ENCODE measurements around the gene FAM168B. TPM values are rescaled to one million over a fixed set of nuclear protein-coding genes. Genes with fewer than 3 reads are reported as not detected.

The FAM168B gene
- total and polyA plus RNA-seq, 4 donors: 31.3 to 86.7 (median 58.1) TPM

DNA sequence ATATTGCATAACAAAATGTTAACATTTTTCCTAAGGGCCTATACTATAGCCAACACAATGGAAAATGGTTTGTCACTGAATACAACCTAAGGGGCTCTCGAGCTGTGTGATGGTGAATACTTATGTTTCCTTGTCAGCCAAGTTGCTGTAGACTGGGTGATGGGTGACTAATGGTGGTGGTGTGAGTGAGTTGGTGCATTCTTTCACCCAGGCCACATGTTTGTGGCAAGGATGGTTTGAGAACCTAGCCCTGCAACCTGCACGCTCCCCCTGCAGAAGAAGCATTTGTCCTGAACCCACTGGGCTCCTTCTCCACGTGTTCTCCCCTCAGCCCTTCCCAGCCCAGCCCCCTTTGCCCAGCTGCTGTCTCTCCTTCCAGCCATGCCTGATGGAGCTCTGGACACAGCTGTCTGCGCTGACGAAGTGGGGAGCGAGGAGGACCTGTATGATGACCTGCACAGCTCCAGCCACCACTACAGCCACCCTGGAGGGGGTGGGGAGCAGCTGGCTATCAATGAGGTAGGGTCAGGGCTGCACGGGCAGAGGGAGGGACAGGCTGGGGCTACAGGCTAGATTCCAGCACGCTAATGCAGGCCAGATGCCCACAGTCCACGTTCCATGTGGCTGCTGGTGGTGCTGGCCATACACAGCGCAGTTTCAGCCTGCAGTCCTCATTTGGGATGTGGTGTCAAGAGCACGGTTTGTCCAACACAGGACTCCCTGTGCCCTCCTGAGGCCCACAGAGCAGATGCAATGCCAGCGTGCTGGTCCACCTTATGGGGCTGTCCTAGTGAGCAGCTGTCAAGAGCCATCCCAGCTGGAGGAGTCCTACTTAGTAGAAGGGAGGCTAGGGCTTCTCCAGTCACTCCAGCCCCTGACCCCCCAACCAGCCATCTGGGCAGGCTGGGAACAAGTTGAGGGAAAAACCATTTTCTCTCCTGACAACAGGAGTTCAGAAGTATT lies 65.4 kb downstream of the FAM168B start:
- no peak for ATAC-seq (ENCODE audit: low FRiP score)
- H3K4me1 ChIP-seq (ENCODE audit: control insufficient read depth in 1 of 2, insufficient read depth in 2 of 2, low read length in 2 of 2): no peaks in the 10 kb centered on the region
- 93 to 94% methylated on average over 12 of the region's 12 CpGs for WGBS, 2 donors
- no peak overlapping the region for H3K4me3 ChIP-seq (ENCODE audit: low read length in 2 of 2)
- no peaks in the 10 kb centered on the region for H3K36me3 ChIP-seq (ENCODE audit: control insufficient read depth in 1 of 2, insufficient read depth in 2 of 2, low read length in 1 of 2)
- DNase-seq: no peak
- peaks cover 3% of the 10 kb centered on the region for H3K9me3 ChIP-seq (ENCODE audit: control insufficient read depth, low read length)
- H3K27me3 ChIP-seq (ENCODE audit: control insufficient read depth in 1 of 2, insufficient read depth in 2 of 2, low read length in 1 of 2): no peaks in the 10 kb centered on the region
- intact Hi-C loops (cut with DNase I): no loop called here
- H3K27ac ChIP-seq (ENCODE audit: low read depth in 1 of 2, low read length in 2 of 2): no peak overlapping the region

DNA sequence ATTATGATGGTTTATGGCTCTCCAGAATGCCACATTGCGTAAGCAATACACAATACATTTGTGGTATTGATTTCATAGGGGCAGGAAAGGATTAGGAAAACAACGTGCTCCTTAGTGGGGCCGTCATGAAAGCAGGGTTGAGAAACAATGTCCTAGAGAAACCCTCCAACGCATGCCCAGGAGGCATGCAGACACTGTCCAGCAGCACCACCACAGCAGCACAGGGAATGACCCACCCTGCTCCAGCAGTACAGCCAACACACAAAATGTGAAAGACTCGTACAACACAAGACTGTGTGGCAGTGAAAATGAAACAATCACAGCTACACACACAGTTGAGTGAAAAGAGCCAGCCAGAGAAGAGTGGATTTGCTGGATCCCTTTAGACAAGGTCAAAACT lies 66.3 kb downstream of the FAM168B start:
- Histone ChIP-seq H3K4me3 (ENCODE audit: low read length in 2 of 2) (no peak overlapping the region), H3K36me3 (ENCODE audit: control insufficient read depth in 1 of 2, insufficient read depth in 2 of 2, low read length in 1 of 2) (no peaks in the 10 kb centered on the region), H3K27ac (ENCODE audit: low read depth in 1 of 2, low read length in 2 of 2) (no peak overlapping the region), H3K27me3 (ENCODE audit: control insufficient read depth in 1 of 2, insufficient read depth in 2 of 2, low read length in 1 of 2) (no peaks in the 10 kb centered on the region), H3K4me1 (ENCODE audit: control insufficient read depth in 1 of 2, insufficient read depth in 2 of 2, low read length in 2 of 2) (no peaks in the 10 kb centered on the region), H3K9me3 (ENCODE audit: control insufficient read depth, low read length) (peaks cover 3% of the 10 kb centered on the region)
- intact Hi-C loops (cut with DNase I): no loop called here
- DNase-seq (no peak), ATAC-seq (ENCODE audit: low FRiP score) (no peak)
- WGBS, 2 donors: 65 to 67% methylated on average over 5 of the region's 5 CpGs

DNA sequence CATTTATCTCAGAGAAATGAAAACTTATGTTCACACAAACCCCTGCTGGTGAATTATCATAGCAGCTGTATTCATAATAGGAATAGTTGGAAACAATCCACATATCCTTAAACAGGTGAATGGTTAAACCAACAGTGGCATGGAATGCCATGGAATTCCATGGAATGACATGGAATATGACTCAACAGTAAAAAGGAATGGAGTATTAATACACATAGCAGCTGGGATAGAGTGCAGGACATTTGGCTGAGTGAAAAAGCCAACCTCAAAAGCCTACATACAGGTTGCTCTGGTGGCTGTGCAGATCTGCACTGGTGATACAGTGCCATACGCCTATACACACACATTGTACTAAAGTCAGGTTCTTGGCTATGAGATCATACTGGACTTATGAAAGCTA lies 69.5 kb downstream of the FAM168B start:
- H3K36me3 ChIP-seq (ENCODE audit: control insufficient read depth in 1 of 2, insufficient read depth in 2 of 2, low read length in 1 of 2): no peaks in the 10 kb centered on the region
- H3K27me3 ChIP-seq (ENCODE audit: control insufficient read depth in 1 of 2, insufficient read depth in 2 of 2, low read length in 1 of 2): no peaks in the 10 kb centered on the region
- H3K4me1 ChIP-seq (ENCODE audit: control insufficient read depth in 1 of 2, insufficient read depth in 2 of 2, low read length in 2 of 2): no peaks in the 10 kb centered on the region
- intact Hi-C loops (cut with DNase I): no loop called here
- no peak overlapping the region for H3K4me3 ChIP-seq (ENCODE audit: low read length in 2 of 2)
- no peak overlapping the region for H3K27ac ChIP-seq (ENCODE audit: low read depth in 1 of 2, low read length in 2 of 2)
- H3K9me3 ChIP-seq (ENCODE audit: control insufficient read depth, low read length): peaks cover 3% of the 10 kb centered on the region
- 89 to 100% methylated on average over 1 of the region's 1 CpG for WGBS, 2 donors
- ATAC-seq (ENCODE audit: low FRiP score) (no peak), DNase-seq (no peak)

DNA sequence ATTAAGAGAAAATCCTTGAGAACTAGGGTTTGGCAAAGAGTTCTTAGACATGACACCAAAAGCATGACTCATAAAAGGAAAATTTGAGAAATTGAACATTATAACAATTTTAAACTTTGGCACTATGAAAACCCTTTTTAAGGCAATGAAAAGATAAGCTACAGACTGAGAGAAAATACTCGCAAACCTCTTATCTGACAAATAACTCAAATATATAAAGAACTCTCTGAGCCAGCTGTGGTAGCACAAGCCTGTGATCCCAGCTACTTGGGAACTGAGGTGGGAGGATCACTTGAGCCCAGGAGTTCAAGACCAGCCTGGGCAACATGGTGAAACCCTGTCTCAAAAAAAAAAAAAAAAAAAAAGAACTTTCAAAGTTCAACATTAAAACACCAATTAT lies 70.5 kb downstream of the FAM168B start:
- Histone ChIP-seq H3K27me3 (ENCODE audit: control insufficient read depth in 1 of 2, insufficient read depth in 2 of 2, low read length in 1 of 2) (no peaks in the 10 kb centered on the region), H3K27ac (ENCODE audit: low read depth in 1 of 2, low read length in 2 of 2) (no peak overlapping the region), H3K9me3 (ENCODE audit: control insufficient read depth, low read length) (peaks cover under 1% of the 10 kb centered on the region), H3K36me3 (ENCODE audit: control insufficient read depth in 1 of 2, insufficient read depth in 2 of 2, low read length in 1 of 2) (no peaks in the 10 kb centered on the region), H3K4me1 (ENCODE audit: control insufficient read depth in 1 of 2, insufficient read depth in 2 of 2, low read length in 2 of 2) (no peaks in the 10 kb centered on the region), H3K4me3 (ENCODE audit: low read length in 2 of 2) (no peak overlapping the region)
- intact Hi-C loops (cut with DNase I): no loop called here
- ATAC-seq (ENCODE audit: low FRiP score): no peak
- 4 to 7% methylated on average over 1 of the region's 1 CpG for WGBS, 2 donors
- DNase-seq: no peak

DNA sequence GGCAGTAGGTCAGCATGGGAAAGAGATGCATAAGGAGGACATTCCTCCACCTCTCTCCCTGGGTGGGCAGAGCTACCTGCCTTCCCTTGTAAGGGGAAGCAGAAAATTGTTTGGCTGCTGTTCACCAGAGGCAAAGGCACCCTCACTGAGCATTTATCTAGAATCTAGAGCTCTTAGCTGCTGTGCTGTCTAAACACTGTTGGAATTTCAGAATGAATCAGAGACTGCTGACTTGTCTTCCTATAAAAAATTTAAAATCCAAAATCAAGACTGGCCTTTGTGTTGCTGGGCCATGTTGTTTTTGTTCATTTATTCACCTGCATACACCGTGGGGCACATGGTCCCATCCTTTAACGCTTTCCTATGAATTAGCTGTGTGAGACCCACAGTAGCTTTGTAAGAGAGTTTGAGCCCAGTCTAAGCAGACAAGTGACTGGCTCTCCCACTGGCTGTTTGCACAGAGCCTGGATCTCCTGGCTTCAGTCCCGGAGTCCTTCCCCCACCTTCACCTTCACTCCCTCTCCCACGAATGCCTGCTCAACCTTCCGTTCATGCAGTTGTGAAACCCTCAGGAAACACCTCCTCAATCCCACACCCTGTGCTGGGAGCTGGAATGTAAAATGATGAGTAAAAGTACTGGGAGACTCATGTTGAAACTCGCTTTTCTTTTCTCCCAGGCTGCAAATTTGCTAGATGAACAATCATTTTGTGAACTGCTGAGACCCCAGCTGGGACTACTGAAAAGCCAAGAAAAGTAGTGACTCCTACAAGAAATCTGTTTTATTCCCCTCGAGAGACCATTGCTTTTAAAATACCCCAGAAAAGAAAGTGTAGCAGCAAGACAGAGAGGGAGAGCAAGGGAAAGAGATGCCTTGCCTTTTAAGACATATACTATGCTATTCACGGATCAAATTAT lies 76.2 kb downstream of the FAM168B start:
- no peaks in the 10 kb centered on the region for H3K4me1 ChIP-seq (ENCODE audit: control insufficient read depth in 1 of 2, insufficient read depth in 2 of 2, low read length in 2 of 2)
- no peak overlapping the region for H3K4me3 ChIP-seq (ENCODE audit: low read length in 2 of 2)
- no peaks in the 10 kb centered on the region for H3K36me3 ChIP-seq (ENCODE audit: control insufficient read depth in 1 of 2, insufficient read depth in 2 of 2, low read length in 1 of 2)
- ATAC-seq (ENCODE audit: low FRiP score) (no peak), DNase-seq (no peak)
- 19 to 21% methylated on average over 8 of the region's 8 CpGs for WGBS, 2 donors
- intact Hi-C loops (cut with DNase I): no loop called here
- H3K9me3 ChIP-seq (ENCODE audit: control insufficient read depth, low read length): no peaks in the 10 kb centered on the region
- H3K27ac ChIP-seq (ENCODE audit: low read depth in 1 of 2, low read length in 2 of 2): no peak overlapping the region
- no peaks in the 10 kb centered on the region for H3K27me3 ChIP-seq (ENCODE audit: control insufficient read depth in 1 of 2, insufficient read depth in 2 of 2, low read length in 1 of 2)

DNA sequence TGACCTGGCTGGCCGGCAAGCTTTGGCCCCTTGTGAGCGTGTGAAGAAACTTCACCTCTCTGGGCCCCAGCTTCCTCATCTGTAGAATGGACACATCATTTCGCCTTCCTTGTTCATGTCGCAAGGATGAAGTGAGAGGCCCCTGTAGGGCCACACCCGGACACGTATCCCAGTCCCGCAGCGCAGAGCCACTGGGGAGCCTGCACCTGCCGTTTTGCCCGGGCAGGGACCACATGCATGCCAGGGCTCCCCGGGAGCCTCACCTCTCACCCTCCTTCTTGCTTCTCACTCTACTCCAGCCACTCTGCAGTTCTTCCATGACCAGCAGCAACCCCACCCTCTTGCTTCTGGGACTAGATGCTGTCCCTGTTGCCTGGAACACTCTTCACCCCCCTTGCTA lies 77.5 kb downstream of the FAM168B start:
- ATAC-seq (ENCODE audit: low FRiP score) (peak; percentile 22), DNase-seq (no peak)
- Histone ChIP-seq H3K27me3 (ENCODE audit: control insufficient read depth in 1 of 2, insufficient read depth in 2 of 2, low read length in 1 of 2) (no peaks in the 10 kb centered on the region), H3K27ac (ENCODE audit: low read depth in 1 of 2, low read length in 2 of 2) (no peak overlapping the region), H3K4me1 (ENCODE audit: control insufficient read depth in 1 of 2, insufficient read depth in 2 of 2, low read length in 2 of 2) (no peaks in the 10 kb centered on the region), H3K36me3 (ENCODE audit: control insufficient read depth in 1 of 2, insufficient read depth in 2 of 2, low read length in 1 of 2) (no peaks in the 10 kb centered on the region), H3K9me3 (ENCODE audit: control insufficient read depth, low read length) (no peaks in the 10 kb centered on the region), H3K4me3 (ENCODE audit: low read length in 2 of 2) (no peak overlapping the region)
- 92 to 93% methylated on average over 11 of the region's 11 CpGs for WGBS, 2 donors
- intact Hi-C loops (cut with DNase I): no loop called here

DNA sequence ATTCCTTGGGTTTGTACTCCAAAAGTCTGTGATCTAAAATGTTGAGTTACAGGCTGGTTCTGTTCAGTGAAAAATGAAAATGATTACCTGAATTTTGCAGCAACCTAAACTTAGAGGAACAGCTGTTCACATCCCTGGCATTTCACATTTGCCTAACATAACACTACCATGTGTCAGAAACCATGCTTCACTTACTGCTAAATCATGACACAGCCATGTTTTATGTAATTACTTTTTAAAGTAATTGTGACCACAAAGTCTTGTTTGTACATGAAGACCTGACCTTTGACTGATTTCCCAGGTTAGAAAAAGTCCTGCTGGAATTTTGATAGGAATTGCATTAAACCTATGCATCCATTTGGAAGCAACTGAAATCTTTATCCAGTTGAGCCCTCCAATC lies 79.1 kb downstream of the FAM168B start:
- intact Hi-C loops (cut with DNase I): no loop called here
- H3K27ac ChIP-seq (ENCODE audit: low read depth in 1 of 2, low read length in 2 of 2): no peak overlapping the region
- H3K9me3 ChIP-seq (ENCODE audit: control insufficient read depth, low read length): no peaks in the 10 kb centered on the region
- H3K27me3 ChIP-seq (ENCODE audit: control insufficient read depth in 1 of 2, insufficient read depth in 2 of 2, low read length in 1 of 2): no peaks in the 10 kb centered on the region
- ATAC-seq (ENCODE audit: low FRiP score) (no peak), DNase-seq (no peak)
- H3K4me1 ChIP-seq (ENCODE audit: control insufficient read depth in 1 of 2, insufficient read depth in 2 of 2, low read length in 2 of 2): no peaks in the 10 kb centered on the region
- no peaks in the 10 kb centered on the region for H3K36me3 ChIP-seq (ENCODE audit: control insufficient read depth in 1 of 2, insufficient read depth in 2 of 2, low read length in 1 of 2)
- no peak overlapping the region for H3K4me3 ChIP-seq (ENCODE audit: low read length in 2 of 2)

DNA sequence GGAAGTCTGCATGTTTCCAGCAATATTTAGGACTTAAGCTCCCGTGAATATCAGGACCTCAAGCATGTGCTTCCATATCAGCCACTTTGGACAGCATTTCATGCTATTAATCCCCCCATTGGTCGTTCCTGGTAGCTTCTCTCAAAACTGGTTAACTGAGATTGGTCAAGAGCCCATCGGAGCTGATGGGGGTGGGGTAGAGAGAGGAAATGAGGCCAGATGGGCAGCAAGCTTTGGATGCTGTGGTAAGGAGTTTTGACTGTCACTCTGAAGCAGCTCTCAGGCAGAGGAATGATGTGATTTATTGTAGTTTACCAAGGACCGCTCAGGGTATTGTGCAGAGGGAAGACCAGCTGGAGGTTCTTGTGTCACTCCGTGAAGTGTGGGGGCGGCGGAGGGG lies 81.8 kb downstream of the FAM168B start:
- H3K27ac ChIP-seq (ENCODE audit: low read depth in 1 of 2, low read length in 2 of 2): no peak overlapping the region
- H3K4me1 ChIP-seq (ENCODE audit: control insufficient read depth in 1 of 2, insufficient read depth in 2 of 2, low read length in 2 of 2): no peaks in the 10 kb centered on the region
- ATAC-seq (ENCODE audit: low FRiP score): no peak
- no peak overlapping the region for H3K4me3 ChIP-seq (ENCODE audit: low read length in 2 of 2)
- no peaks in the 10 kb centered on the region for H3K9me3 ChIP-seq (ENCODE audit: control insufficient read depth, low read length)
- H3K36me3 ChIP-seq (ENCODE audit: control insufficient read depth in 1 of 2, insufficient read depth in 2 of 2, low read length in 1 of 2): no peaks in the 10 kb centered on the region
- H3K27me3 ChIP-seq (ENCODE audit: control insufficient read depth in 1 of 2, insufficient read depth in 2 of 2, low read length in 1 of 2): no peaks in the 10 kb centered on the region
- DNase-seq: no peak
- WGBS, 2 donors: 44 to 55% methylated on average over 7 of the region's 7 CpGs
- intact Hi-C loops (cut with DNase I): no loop called here

All from aorta (tissue), 5 donors.